ENCODE measurements around the gene SCN5A.

SCN5A gene

GRCh38 chr3:38610436-38610835 lies 39.1 kb downstream of the SCN5A start:
- Histone ChIP-seq H3K36me3 (replicated peaks; ENCODE audit: insufficient read depth, low read length) (no peaks in the 10 kb centered on the region), H3K79me2 (ENCODE audit: low read length) (no peaks in the 10 kb centered on the region), H3K9ac (ENCODE audit: low read length) (no peak overlapping the region), H3K4me3 (ENCODE audit: low read length) (no peak overlapping the region), H2AFZ (ENCODE audit: low read length) (no peak overlapping the region), H4K20me1 (ENCODE audit: insufficient read depth, low read length) (no peaks in the 10 kb centered on the region), H3K4me2 (ENCODE audit: low read depth, low read length) (no peak overlapping the region), H3K27ac (ENCODE audit: low read length) (no peak overlapping the region), H3K9me2 (replicated peaks; ENCODE audit: insufficient read depth, low read length) (no peaks in the 10 kb centered on the region), H3F3A (ENCODE audit: insufficient read depth, low read length) (no peaks in the 10 kb centered on the region), H3K4me1 (ENCODE audit: low read length) (no peaks in the 10 kb centered on the region), H3K27me3 (replicated peaks; ENCODE audit: insufficient read depth, low read length) (no peaks in the 10 kb centered on the region), H3K9me3 (replicated peaks; ENCODE audit: insufficient read depth, low read length) (no peaks in the 10 kb centered on the region)
- DNase-seq = no peak
- no peak for TF ChIP-seq EZH2phosphoT487 (IDR thresholded peaks at IDR 0.05; ENCODE audit: low read length)
- TF ChIP-seq EZH2 (optimal IDR thresholded peaks at IDR 0.05; ENCODE audit: low read depth, low read length) = no peak
- TF ChIP-seq CTCF (IDR thresholded peaks at IDR 0.05; ENCODE audit: low read length) = no peak

GRCh38 chr3:38609386-38610111 lies 39.9 kb downstream of the SCN5A start:
- H3K4me1 ChIP-seq (ENCODE audit: low read length) = no peaks in the 10 kb centered on the region
- H2AFZ ChIP-seq (ENCODE audit: low read length) = no peak overlapping the region
- H3K4me2 ChIP-seq (ENCODE audit: low read depth, low read length) = no peak overlapping the region
- DNase-seq = no peak
- no peak overlapping the region for H3K9ac ChIP-seq (ENCODE audit: low read length)
- H3K36me3 ChIP-seq (replicated peaks; ENCODE audit: insufficient read depth, low read length) = no peaks in the 10 kb centered on the region
- no peaks in the 10 kb centered on the region for H4K20me1 ChIP-seq (ENCODE audit: insufficient read depth, low read length)
- H3K27ac ChIP-seq (ENCODE audit: low read length) = no peak overlapping the region
- no peaks in the 10 kb centered on the region for H3K9me3 ChIP-seq (replicated peaks; ENCODE audit: insufficient read depth, low read length)
- TF ChIP-seq EZH2 (optimal IDR thresholded peaks at IDR 0.05; ENCODE audit: low read depth, low read length) (no peak), CTCF (IDR thresholded peaks at IDR 0.05; ENCODE audit: low read length) (no peak), EZH2phosphoT487 (IDR thresholded peaks at IDR 0.05; ENCODE audit: low read length) (no peak)
- no peaks in the 10 kb centered on the region for H3K79me2 ChIP-seq (ENCODE audit: low read length)
- H3K27me3 ChIP-seq (replicated peaks; ENCODE audit: insufficient read depth, low read length) = no peaks in the 10 kb centered on the region
- no peak overlapping the region for H3K4me3 ChIP-seq (ENCODE audit: low read length)
- H3K9me2 ChIP-seq (replicated peaks; ENCODE audit: insufficient read depth, low read length) = no peaks in the 10 kb centered on the region
- no peaks in the 10 kb centered on the region for H3F3A ChIP-seq (ENCODE audit: insufficient read depth, low read length)

GRCh38 chr3:38608961-38609360 lies 40.5 kb downstream of the SCN5A start:
- H4K20me1 ChIP-seq (ENCODE audit: insufficient read depth, low read length) = no peaks in the 10 kb centered on the region
- H3K79me2 ChIP-seq (ENCODE audit: low read length) = no peaks in the 10 kb centered on the region
- H3K4me1 ChIP-seq (ENCODE audit: low read length) = no peaks in the 10 kb centered on the region
- H3K9me3 ChIP-seq (replicated peaks; ENCODE audit: insufficient read depth, low read length) = no peaks in the 10 kb centered on the region
- H3K27ac ChIP-seq (ENCODE audit: low read length) = no peak overlapping the region
- H3F3A ChIP-seq (ENCODE audit: insufficient read depth, low read length) = no peaks in the 10 kb centered on the region
- TF ChIP-seq EZH2phosphoT487 (IDR thresholded peaks at IDR 0.05; ENCODE audit: low read length) (no peak), CTCF (IDR thresholded peaks at IDR 0.05; ENCODE audit: low read length) (no peak), EZH2 (optimal IDR thresholded peaks at IDR 0.05; ENCODE audit: low read depth, low read length) (no peak)
- H3K4me2 ChIP-seq (ENCODE audit: low read depth, low read length) = no peak overlapping the region
- no peak overlapping the region for H3K4me3 ChIP-seq (ENCODE audit: low read length)
- H3K9me2 ChIP-seq (replicated peaks; ENCODE audit: insufficient read depth, low read length) = no peaks in the 10 kb centered on the region
- no peaks in the 10 kb centered on the region for H3K36me3 ChIP-seq (replicated peaks; ENCODE audit: insufficient read depth, low read length)
- H3K27me3 ChIP-seq (replicated peaks; ENCODE audit: insufficient read depth, low read length) = no peaks in the 10 kb centered on the region
- no peak overlapping the region for H2AFZ ChIP-seq (ENCODE audit: low read length)
- DNase-seq = no peak
- H3K9ac ChIP-seq (ENCODE audit: low read length) = no peak overlapping the region

Measured in MM.1S (cell line).